ENCODE results near the gene HES6.

Gene HES6

GRCh38 chr2:238216651-238217184 is 23.1 kb downstream of the HES6 start:
- H3K4me1 Mint-ChIP-seq, result peaks cover 12% of the 10 kb centered on the region
- DNase-seq, result no peak
- peaks cover 28% of the 10 kb centered on the region for H3K9me3 Mint-ChIP-seq
- H3K27me3 Mint-ChIP-seq (ENCODE audit: low read depth, poor library complexity), result peaks cover 11% of the 10 kb centered on the region
- peak overlapping the region; percentile 42 for H3K27ac Mint-ChIP-seq
- H3K4me3 Mint-ChIP-seq, result no peak overlapping the region
- TF ChIP-seq CTCF (IDR thresholded peaks at IDR 0.05), result no peak
- H3K36me3 Mint-ChIP-seq (ENCODE audit: low read depth), result peaks cover 9% of the 10 kb centered on the region

DNA sequence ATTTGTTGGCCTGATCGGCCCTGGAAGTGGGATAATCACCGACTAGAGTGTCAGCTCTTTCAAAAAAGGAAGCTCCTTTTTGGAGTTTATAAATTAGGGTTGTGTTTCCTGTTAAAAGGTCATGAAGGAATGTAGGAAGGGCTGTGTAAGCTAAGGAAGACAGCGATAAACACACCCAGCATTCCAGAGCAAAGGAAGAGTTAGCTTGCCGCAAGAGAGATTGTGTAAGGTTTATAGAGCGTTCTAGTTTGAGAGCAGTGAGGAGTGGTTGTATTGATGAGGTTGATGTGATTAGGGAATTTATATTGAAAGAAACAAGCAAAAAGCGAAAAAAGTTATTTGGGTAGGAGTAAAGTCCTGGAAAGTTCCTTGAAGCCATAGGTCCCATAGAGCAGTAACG is 32.8 kb downstream of the HES6 start:
- H3K27ac Mint-ChIP-seq, result no peak overlapping the region
- TF ChIP-seq CTCF (IDR thresholded peaks at IDR 0.05), result no peak
- H3K9me3 Mint-ChIP-seq, result peaks cover 15% of the 10 kb centered on the region
- H3K4me1 Mint-ChIP-seq, result peaks cover 13% of the 10 kb centered on the region
- H3K4me3 Mint-ChIP-seq, result no peak overlapping the region
- peaks cover 9% of the 10 kb centered on the region for H3K36me3 Mint-ChIP-seq (ENCODE audit: low read depth)
- peaks cover 4% of the 10 kb centered on the region for H3K27me3 Mint-ChIP-seq (ENCODE audit: low read depth, poor library complexity)
- DNase-seq, result no peak

GRCh38 chr2:238203973-238204683 is 35.7 kb downstream of the HES6 start:
- Mint-ChIP-seq H3K4me1 (peaks cover 30% of the 10 kb centered on the region), H3K36me3 (ENCODE audit: low read depth) (peaks cover 9% of the 10 kb centered on the region), H3K27ac (peak overlapping the region; percentile 46), H3K27me3 (ENCODE audit: low read depth, poor library complexity) (no peaks in the 10 kb centered on the region), H3K4me3 (peak overlapping the region; percentile 80), H3K9me3 (peaks cover 15% of the 10 kb centered on the region)
- TF ChIP-seq CTCF (IDR thresholded peaks at IDR 0.05), result no peak
- no peak for DNase-seq

DNA sequence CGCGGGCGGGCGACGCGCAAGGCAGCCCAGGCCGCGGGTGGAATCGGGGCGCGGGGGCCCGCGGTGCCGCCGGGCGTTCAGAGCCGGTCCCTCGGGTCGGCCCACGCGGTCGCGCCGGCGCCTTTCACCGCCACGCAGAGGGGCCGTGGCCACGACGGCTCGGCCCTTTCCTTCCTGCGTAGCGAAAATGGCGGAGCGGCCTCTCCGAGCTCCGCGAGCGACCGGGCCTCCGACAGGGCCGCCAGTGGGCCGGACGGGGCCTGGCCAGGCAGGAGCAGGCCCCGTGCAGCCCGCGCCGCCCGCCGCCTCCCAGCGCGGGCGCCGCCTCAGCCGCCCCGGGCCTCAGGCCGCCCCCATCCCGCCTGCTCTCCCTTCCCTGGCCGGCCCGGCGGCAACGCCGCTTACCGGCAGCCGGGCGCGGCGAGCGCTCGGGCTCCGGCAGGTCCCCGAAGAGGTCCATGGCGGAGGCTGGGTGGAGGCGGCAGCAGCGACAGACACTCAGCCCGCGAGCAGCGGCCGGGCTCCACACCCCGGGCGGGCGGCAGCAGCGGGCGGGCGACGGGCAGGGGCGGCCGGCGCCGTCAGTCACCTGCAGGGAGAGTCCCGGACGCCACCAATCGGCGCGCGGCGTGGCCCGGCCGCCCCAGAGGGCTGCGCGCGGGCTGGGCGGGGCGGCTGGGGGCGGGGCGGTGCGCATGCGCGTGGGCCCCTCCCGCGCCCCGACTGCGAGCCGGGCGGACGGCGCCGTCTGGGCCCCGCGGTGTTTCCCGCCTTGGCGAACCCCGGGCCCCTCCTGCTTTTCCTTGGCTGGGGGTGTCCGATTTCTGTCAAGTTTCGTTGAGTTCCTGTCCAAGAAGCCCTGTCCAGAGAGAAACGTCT is 36.5 kb downstream of the HES6 start, which contains the start of gene ILKAP:
ILKAP (minus strand) TSS at position 602 of the 879 bp plus-strand sequence; CDS start at position 460, 142 bp downstream.
- H3K4me1 Mint-ChIP-seq, result peaks cover 30% of the 10 kb centered on the region
- H3K4me3 Mint-ChIP-seq, result peak within 1 kb of the TSS; percentile 89
- H3K36me3 Mint-ChIP-seq (ENCODE audit: low read depth), result peaks cover 9% of the 10 kb centered on the region
- peak; percentile 89 for DNase-seq
- H3K9me3 Mint-ChIP-seq, result peaks cover 15% of the 10 kb centered on the region
- H3K27me3 Mint-ChIP-seq (ENCODE audit: low read depth, poor library complexity), result no peaks in the 10 kb centered on the region
- H3K27ac Mint-ChIP-seq, result peak within 1 kb of the TSS; percentile 53
- TF ChIP-seq CTCF (IDR thresholded peaks at IDR 0.05), result no peak

DNA sequence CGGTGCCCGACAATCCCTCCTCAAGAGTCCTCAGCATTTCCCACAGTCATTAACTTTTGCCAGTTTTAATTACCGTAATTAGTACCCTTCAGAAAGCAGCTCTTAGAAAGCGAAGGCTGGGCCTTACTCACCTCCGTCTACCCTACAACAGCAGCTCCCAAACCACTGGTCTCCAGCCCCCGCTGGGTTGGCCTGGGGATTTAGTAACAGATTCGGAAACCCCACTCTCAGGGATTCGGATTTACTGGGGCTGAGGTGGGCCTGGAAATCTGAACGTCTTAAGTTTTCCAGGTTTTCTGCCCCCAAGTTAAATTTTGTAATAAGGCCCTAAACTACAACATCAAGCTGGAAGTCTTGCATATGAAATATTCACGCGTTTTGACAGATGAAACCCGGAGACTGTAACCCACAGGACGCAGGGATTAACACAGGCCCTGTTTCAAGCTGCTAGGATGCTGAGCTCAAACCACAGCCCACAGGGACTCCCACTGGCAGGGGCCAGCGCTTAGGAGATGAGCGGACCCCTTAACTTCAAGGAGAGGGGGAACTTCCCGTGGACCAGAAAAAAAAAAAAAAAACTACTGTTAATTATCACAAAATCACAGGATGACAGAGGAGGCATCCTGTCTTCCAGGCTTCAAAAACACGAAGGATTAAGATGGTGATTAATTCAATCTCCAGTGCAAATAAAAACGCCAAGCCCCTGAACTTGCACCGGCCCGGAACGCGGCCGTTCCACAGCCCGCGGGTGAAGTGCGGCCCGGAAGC is 37.3 kb downstream of the HES6 start:
- Mint-ChIP-seq H3K27me3 (ENCODE audit: low read depth, poor library complexity) (no peaks in the 10 kb centered on the region), H3K36me3 (ENCODE audit: low read depth) (peaks cover 12% of the 10 kb centered on the region), H3K4me1 (peaks cover 30% of the 10 kb centered on the region), H3K4me3 (peak overlapping the region; percentile 89), H3K27ac (peak overlapping the region; percentile 53), H3K9me3 (peaks cover 15% of the 10 kb centered on the region)
- no peak for TF ChIP-seq CTCF (IDR thresholded peaks at IDR 0.05)
- no peak for DNase-seq

Measured in nephron progenitor cell (in vitro differentiated cells).